MCF 10A (cell line): ENCODE measurements around the gene TRIM14. TPM values are rescaled to one million over a fixed set of nuclear protein-coding genes. Genes with fewer than 3 reads are reported as not detected.

ENCODE experiments used
- BruUV-seq: library from RNA; stranded (reverse); fragments of 400-500 nt; replicated peaks from 2 replicates; lab custom pipeline; 2021; lab: Mats Ljungman, UMichigan
- CTCF ChIA-PET: fragments of 300-600 bp; sonication (Branson Sonifier 250); formaldehyde crosslinking; extraction: SDS; loops from one replicate; lab custom pipeline; 2021; ENCODE audit warnings: antibody characterized with exemption, inconsistent platforms; lab: Yijun Ruan, JAX
- POLR2A ChIA-PET: fragments of 300-600, 350-650 bp; sonication (Branson Sonifier 250); formaldehyde crosslinking; extraction: SDS; loops from one replicate; lab custom pipeline; 2020; ENCODE audit warnings: antibody characterized with exemption, inconsistent platforms; lab: Yijun Ruan, JAX
- DNase-seq: peaks from one replicate; pipeline ENCODE4 v3.0.0-alpha.2; 2018; ENCODE audit not compliant: unreplicated experiment
- H3K27ac Mint-ChIP-seq: one replicate; pipeline ENCODE4 v1.8.0; 2022; ENCODE audit warnings: mild to moderate bottlenecking, low read depth, mixed read lengths; ENCODE audit not compliant: unreplicated experiment
- H3K27me3 Mint-ChIP-seq: one replicate; pipeline ENCODE4 v1.8.0; 2022; ENCODE audit warnings: mixed read lengths; ENCODE audit not compliant: insufficient read depth, unreplicated experiment
- H3K36me3 Mint-ChIP-seq: one replicate; pipeline ENCODE4 v1.8.0; 2022; ENCODE audit warnings: mild to moderate bottlenecking, moderate library complexity, mixed read lengths; ENCODE audit not compliant: insufficient read depth, unreplicated experiment
- H3K4me1 Mint-ChIP-seq: one replicate; pipeline ENCODE4 v1.8.0; 2022; ENCODE audit warnings: mixed read lengths; ENCODE audit not compliant: insufficient read depth, unreplicated experiment
- H3K4me3 Mint-ChIP-seq: one replicate; pipeline ENCODE4 v1.8.0; 2022; ENCODE audit warnings: mild to moderate bottlenecking, moderate library complexity, mixed read lengths; ENCODE audit not compliant: unreplicated experiment
- H3K9me3 Mint-ChIP-seq: one replicate; pipeline ENCODE4 v1.8.0; 2022; ENCODE audit warnings: mixed read lengths; ENCODE audit not compliant: unreplicated experiment
- CTCF ChIP-seq: fragments of 200-600 bp; IDR thresholded peaks from one replicate; pipeline ENCODE4 v1.8.0; 2022; ENCODE audit warnings: antibody characterized with exemption, mild to moderate bottlenecking; ENCODE audit not compliant: unreplicated experiment
- intact Hi-C: fragments of 100-400 bp; cut with micrococcal nuclease; formaldehyde crosslinking; loops from 2 replicates; pipeline ENCODE4 v1.14.1; 2022
- total RNA-seq: library from RNA; stranded (reverse); gene quantifications from 2 replicates; pipeline ENCODE4 v1.2.3, GENCODE V29; 2022

Gene TRIM14
- total RNA-seq, 1 experiment from 2014 or later: 17.9 TPM

- ChIA-PET CTCF (interaction anchor here (0.6 to 1.2 kb wide), 3 partner anchors 9 to 57 kb away, joined by 3 to 4 read pairs (median 3); no protein-coding TSS in a partner anchor), POLR2A (no interaction called here)
- H3K27ac Mint-ChIP-seq: no peak overlapping the region
- TF ChIP-seq CTCF: no peak
- no peak for DNase-seq
- no TSS peak for BruUV-seq
- H3K4me1 Mint-ChIP-seq: no peaks in the 10 kb centered on the region
- H3K36me3 Mint-ChIP-seq: no peaks in the 10 kb centered on the region
- H3K9me3 Mint-ChIP-seq: no peaks in the 10 kb centered on the region
- no peaks in the 10 kb centered on the region for H3K27me3 Mint-ChIP-seq
- no peak overlapping the region for H3K4me3 Mint-ChIP-seq
- intact Hi-C loops: no loop called here
Measured at GRCh38 chr9:98162613-98163012, 43.6 kb upstream of the TRIM14 start.

- Mint-ChIP-seq H3K4me1 (no peaks in the 10 kb centered on the region), H3K9me3 (no peaks in the 10 kb centered on the region), H3K27me3 (no peaks in the 10 kb centered on the region), H3K4me3 (no peak overlapping the region), H3K36me3 (no peaks in the 10 kb centered on the region), H3K27ac (no peak overlapping the region)
- no peak for TF ChIP-seq CTCF
- ChIA-PET POLR2A (no interaction called here), CTCF (interaction anchor here (0.6 to 1.2 kb wide), 5 partner anchors 9 to 151 kb away, joined by 3 to 4 read pairs (median 3); no protein-coding TSS in a partner anchor)
- intact Hi-C loops: no loop called here
- no peak for DNase-seq
- BruUV-seq: no TSS peak
Measured at GRCh38 chr9:98161851-98162250, 42.8 kb upstream of the TRIM14 start.

GRCh38 chr9:98159790-98160189, 40.8 kb upstream of the TRIM14 start:
- no peaks in the 10 kb centered on the region for H3K4me1 Mint-ChIP-seq
- H3K27ac Mint-ChIP-seq: no peak overlapping the region
- no peaks in the 10 kb centered on the region for H3K9me3 Mint-ChIP-seq
- intact Hi-C loops: no loop called here
- CTCF ChIA-PET: no interaction called here
- no peaks in the 10 kb centered on the region for H3K27me3 Mint-ChIP-seq
- no peaks in the 10 kb centered on the region for H3K36me3 Mint-ChIP-seq
- DNase-seq: no peak
- no TSS peak for BruUV-seq
- POLR2A ChIA-PET: interaction anchor here (1.0 kb wide), 1 partner anchor 17 kb away, joined by 4 read pairs; no protein-coding TSS in a partner anchor
- no peak overlapping the region for H3K4me3 Mint-ChIP-seq
- no peak for TF ChIP-seq CTCF

GRCh38 chr9:98159301-98159700, 40.3 kb upstream of the TRIM14 start:
- TF ChIP-seq CTCF: no peak
- no peaks in the 10 kb centered on the region for H3K27me3 Mint-ChIP-seq
- H3K27ac Mint-ChIP-seq: no peak overlapping the region
- no peaks in the 10 kb centered on the region for H3K9me3 Mint-ChIP-seq
- BruUV-seq: no TSS peak
- H3K4me1 Mint-ChIP-seq: no peaks in the 10 kb centered on the region
- POLR2A ChIA-PET: no interaction called here
- H3K4me3 Mint-ChIP-seq: no peak overlapping the region
- DNase-seq: no peak
- intact Hi-C loops: no loop called here
- CTCF ChIA-PET: interaction anchor here (0.6 to 0.7 kb wide), 2 partner anchors 31 to 252 kb away, joined by 4 read pairs; no protein-coding TSS in a partner anchor
- no peaks in the 10 kb centered on the region for H3K36me3 Mint-ChIP-seq
